DOHH2 (cell line): ENCODE measurements around the gene ZNF474.

ENCODE experiments used
- H3F3A ChIP-seq: fragments of 200-600 bp; sonication (generic), shearing (Covaris generic); 2 replicates; pipeline ENCODE4 v1.6.0; 2016; ENCODE audit warnings: antibody characterized with exemption, mild to moderate bottlenecking; ENCODE audit not compliant: control insufficient read depth, insufficient read depth
- H3K27ac ChIP-seq: fragments of 200-600 bp; sonication (generic); 2 replicates; pipeline ENCODE4 v1.5.1; 2014; ENCODE audit warnings: low read depth, mild to moderate bottlenecking, low read length, moderate library complexity
- H3K27me3 ChIP-seq: fragments of 200-600 bp; sonication (generic); 2 replicates; pipeline ENCODE4 v1.6.1; 2014; ENCODE audit warnings: mild to moderate bottlenecking, low read length, mixed read lengths; ENCODE audit not compliant: control insufficient read depth
- H3K36me3 ChIP-seq: fragments of 200-600 bp; sonication (generic); 2 replicates; pipeline ENCODE4 v1.6.1; 2014; ENCODE audit warnings: mild to moderate bottlenecking, low read length, moderate library complexity, mixed read lengths; ENCODE audit not compliant: control insufficient read depth
- H3K4me1 ChIP-seq: fragments of 200-600 bp; sonication (generic); 2 replicates; pipeline ENCODE4 v1.6.1; 2014; ENCODE audit warnings: mild to moderate bottlenecking, low read length, mixed read lengths; ENCODE audit not compliant: control insufficient read depth
- H3K4me2 ChIP-seq: fragments of 200-600 bp; sonication (generic); 2 replicates; pipeline ENCODE4 v1.6.0; 2014; ENCODE audit warnings: mild to moderate bottlenecking, low read length, moderate library complexity
- H3K4me3 ChIP-seq: fragments of 200-600 bp; sonication (generic); 2 replicates; pipeline ENCODE4 v1.5.1; 2014; ENCODE audit warnings: mild to moderate bottlenecking, low read length, mixed read lengths
- H3K79me2 ChIP-seq: fragments of 200-600 bp; sonication (generic); 2 replicates; pipeline ENCODE4 v1.6.1; 2014; ENCODE audit warnings: mild to moderate bottlenecking, low read length, mixed read lengths; ENCODE audit not compliant: control insufficient read depth
- H3K9me2 ChIP-seq: fragments of 200-600 bp; sonication (generic); replicated peaks from 2 replicates; pipeline ENCODE4 v1.6.1; 2014; ENCODE audit warnings: mild to moderate bottlenecking, low read length, mixed read lengths; ENCODE audit not compliant: control insufficient read depth
- H3K9me3 ChIP-seq: fragments of 200-600 bp; sonication (generic); 2 replicates; pipeline ENCODE4 v1.6.1; 2014; ENCODE audit warnings: antibody characterized with exemption, low read length, mixed read lengths; ENCODE audit not compliant: control insufficient read depth, insufficient read depth
- H4K20me1 ChIP-seq: fragments of 200-600 bp; sonication (generic); 2 replicates; pipeline ENCODE4 v1.6.0; 2014; ENCODE audit warnings: low read depth, mild to moderate bottlenecking, antibody characterized with exemption, low read length, moderate library complexity; ENCODE audit not compliant: control insufficient read depth, insufficient read depth
- CTCF ChIP-seq: fragments of 200-600 bp; sonication (generic); IDR thresholded peaks from one replicate; pipeline ENCODE4 v1.5.1; 2014; ENCODE audit warnings: antibody characterized with exemption, mild to moderate bottlenecking, low read depth, low read length; ENCODE audit not compliant: poor library complexity, severe bottlenecking
- EZH2phosphoT487 ChIP-seq: fragments of 200-600 bp; sonication (generic); IDR thresholded peaks from 2 replicates; pipeline ENCODE4 v1.6.1; 2017; ENCODE audit warnings: borderline replicate concordance, mild to moderate bottlenecking, antibody characterized with exemption, low read length, moderate library complexity, mixed read lengths

Gene ZNF474

GRCh38 chr5:122163121-122164069 lies 34.0 kb downstream of the ZNF474 start:
- no peaks in the 10 kb centered on the region for H3K9me2 ChIP-seq
- H3K36me3 ChIP-seq: no peaks in the 10 kb centered on the region
- no peaks in the 10 kb centered on the region for H3F3A ChIP-seq
- no peaks in the 10 kb centered on the region for H4K20me1 ChIP-seq
- TF ChIP-seq EZH2phosphoT487: no peak
- TF ChIP-seq CTCF: no peak
- no peak overlapping the region for H3K27ac ChIP-seq
- no peaks in the 10 kb centered on the region for H3K79me2 ChIP-seq
- H3K4me1 ChIP-seq: no peaks in the 10 kb centered on the region
- no peak overlapping the region for H3K4me2 ChIP-seq
- H3K4me3 ChIP-seq: no peak overlapping the region
- H3K9me3 ChIP-seq: no peaks in the 10 kb centered on the region
- no peaks in the 10 kb centered on the region for H3K27me3 ChIP-seq

- H3K27me3 ChIP-seq: no peaks in the 10 kb centered on the region
- H3K9me3 ChIP-seq: peaks cover 1% of the 10 kb centered on the region; the same call in 1 of the 2 replicates
- no peaks in the 10 kb centered on the region for H3K36me3 ChIP-seq
- no peaks in the 10 kb centered on the region for H3F3A ChIP-seq
- no peak overlapping the region for H3K27ac ChIP-seq
- no peaks in the 10 kb centered on the region for H4K20me1 ChIP-seq
- H3K79me2 ChIP-seq: no peaks in the 10 kb centered on the region
- no peaks in the 10 kb centered on the region for H3K9me2 ChIP-seq
- TF ChIP-seq EZH2phosphoT487: no peak
- TF ChIP-seq CTCF: no peak
- H3K4me1 ChIP-seq: no peaks in the 10 kb centered on the region
- H3K4me2 ChIP-seq: no peak overlapping the region
- H3K4me3 ChIP-seq: no peak overlapping the region
These were observed 34.7 kb downstream of the ZNF474 start for GRCh38 chr5:122164070-122164435.

- no peak overlapping the region for H3K4me3 ChIP-seq
- H3F3A ChIP-seq: no peaks in the 10 kb centered on the region
- H3K27ac ChIP-seq: no peak overlapping the region
- no peaks in the 10 kb centered on the region for H3K4me1 ChIP-seq
- no peaks in the 10 kb centered on the region for H3K27me3 ChIP-seq
- no peak overlapping the region for H3K4me2 ChIP-seq
- no peaks in the 10 kb centered on the region for H3K79me2 ChIP-seq
- H3K9me3 ChIP-seq: peaks cover 3% of the 10 kb centered on the region; the same call in 1 of the 2 replicates
- H4K20me1 ChIP-seq: no peaks in the 10 kb centered on the region
- H3K36me3 ChIP-seq: no peaks in the 10 kb centered on the region
- H3K9me2 ChIP-seq: no peaks in the 10 kb centered on the region
- TF ChIP-seq EZH2phosphoT487 (no peak), CTCF (no peak)
These were observed 35.6 kb downstream of the ZNF474 start for GRCh38 chr5:122164831-122165558.
